Gastrocnemius medialis (tissue), 4 donors: ENCODE results near the gene CCNA2.

Source experiments
- CTCF ChIP-seq, 5 experiments: fragments of 450-650 bp in 3 of 5; fragments of 200-600 bp in 2 of 5; sonication (generic) in 2 of 5; IDR thresholded peaks in 4 of 5; conservative IDR thresholded peaks in 1 of 5; 1 replicate in 4 of 5; 2 replicates in 1 of 5; pipeline ENCODE4 v1.5.1; 2016 to 2019; ENCODE audit warnings: antibody characterized with exemption in 5 of 5, mild to moderate bottlenecking in 3 of 5, moderate library complexity in 3 of 5
- POLR2A ChIP-seq, 2 donors: fragments of 450-650 bp; IDR thresholded peaks; one replicate each; pipeline ENCODE4 v1.6.1; 2017; ENCODE audit warnings: antibody characterized with exemption in 2 of 2, mild to moderate bottlenecking in 2 of 2, moderate library complexity in 2 of 2

GRCh38 chr4:121824171-121824527 is 466 bp upstream of the CCNA2 start:
- TF ChIP-seq CTCF (IDR thresholded peaks at IDR 0.05 in 4 of 5, conservative IDR thresholded peaks at IDR 0.05 in 1 of 5) (peak in 1 of 5 experiments; percentile 12), POLR2A (IDR thresholded peaks at IDR 0.05) (no peak)
